Endothelial cell of umbilical vein (primary cell): ENCODE results near the gene ETV6. TPM values are rescaled to one million over a fixed set of nuclear protein-coding genes. Genes with fewer than 3 reads are reported as not detected.

ENCODE experiments used
- BruUV-seq: library from RNA; stranded (reverse); fragments of 400-500 nt; replicated peaks from 2 replicates; lab custom pipeline; 2021; lab: Mats Ljungman, UMichigan
- CTCF ChIA-PET: fragments of 300-600, 350-600 bp; sonication (Branson Sonifier 250); formaldehyde crosslinking; loops from one replicate; lab custom pipeline; 2021; ENCODE audit warnings: antibody characterized with exemption, inconsistent platforms; lab: Charles Lee
- POLR2A ChIA-PET: fragments of 300-600, 350-600 bp; sonication (Branson Sonifier 250); formaldehyde crosslinking; loops from one replicate; lab custom pipeline; 2021; ENCODE audit warnings: antibody characterized with exemption, inconsistent platforms; lab: Charles Lee
- DNase-seq: peaks from one replicate; pipeline ENCODE4 v3.0.0-alpha.2; 2011; ENCODE audit warnings: low read depth, low spot score
- FAIRE-seq: peaks from 2 replicates; lab custom pipeline; 2011; peaks lifted over from hg19 to GRCh38; lab: Jason Lieb, UNC
- H2AFZ ChIP-seq: 2 replicates; pipeline ENCODE4 v1.6.0; 2012; ENCODE audit warnings: low read depth, low read length, control low read depth, inconsistent platforms
- H3K27ac ChIP-seq: 2 replicates; pipeline ENCODE4 v1.5.1; 2011; ENCODE audit warnings: low read depth, mild to moderate bottlenecking, control low read depth, low read length, moderate library complexity; ENCODE audit not compliant: insufficient read depth
- H3K27me3 ChIP-seq, 2 experiments: 2 replicates each; pipeline versions ENCODE4 v1.6.0 to v1.6.1; 2011; ENCODE audit warnings: low read length in 2 of 2, mixed read lengths in 1 of 2; ENCODE audit not compliant: control insufficient read depth in 2 of 2, insufficient read depth in 2 of 2
- H3K36me3 ChIP-seq, 2 experiments: 2 replicates in 1 of 2; 3 replicates in 1 of 2; pipeline ENCODE4 v1.5.1; 2011; ENCODE audit warnings: low read length in 2 of 2, mild to moderate bottlenecking in 1 of 2, moderate library complexity in 1 of 2; ENCODE audit not compliant: control insufficient read depth in 2 of 2, insufficient read depth in 2 of 2; ENCODE audit errors: extremely low read depth in 1 of 2
- H3K4me1 ChIP-seq: 3 replicates; pipeline ENCODE4 v1.5.1; 2011; ENCODE audit warnings: mild to moderate bottlenecking, low read length; ENCODE audit not compliant: control insufficient read depth, insufficient read depth; ENCODE audit errors: extremely low read depth
- H3K4me2 ChIP-seq: 2 replicates; pipeline ENCODE4 v1.6.1; 2011; ENCODE audit warnings: low read length, control low read depth, mixed read lengths; ENCODE audit not compliant: insufficient read depth
- H3K4me3 ChIP-seq, 3 experiments: fragments of 200-600 bp in 1 of 3; sonication (generic), shearing (Covaris generic) in 1 of 3; replicated peaks in 1 of 3; 2 replicates each; pipeline ENCODE4 v1.5.1; 2011 to 2016; ENCODE audit warnings: control low read depth in 3 of 3, low read length in 3 of 3, mild to moderate bottlenecking in 2 of 3, inconsistent platforms in 1 of 3, low read depth in 1 of 3, moderate library complexity in 1 of 3; ENCODE audit not compliant: insufficient read depth in 1 of 3
- H3K79me2 ChIP-seq: 2 replicates; pipeline ENCODE4 v1.6.0; 2012; ENCODE audit warnings: low read length, inconsistent platforms; ENCODE audit not compliant: control insufficient read depth, insufficient read depth
- H3K9ac ChIP-seq: replicated peaks from 2 replicates; pipeline ENCODE3; 2011; ENCODE audit warnings: low read length, control low read depth; ENCODE audit not compliant: insufficient read depth; ENCODE audit errors: extremely low read depth
- H3K9me1 ChIP-seq: replicated peaks from 3 replicates; pipeline ENCODE4 v1.6.0; 2011; ENCODE audit warnings: mild to moderate bottlenecking, low read length; ENCODE audit not compliant: control insufficient read depth, insufficient read depth; ENCODE audit errors: extremely low read depth
- H3K9me3 ChIP-seq: replicated peaks from 2 replicates; pipeline ENCODE4 v1.5.1; 2012; ENCODE audit warnings: low read length, inconsistent platforms; ENCODE audit not compliant: control insufficient read depth, insufficient read depth
- H4K20me1 ChIP-seq: replicated peaks from 2 replicates; pipeline ENCODE3; 2011; ENCODE audit warnings: mild to moderate bottlenecking, low read length; ENCODE audit not compliant: control insufficient read depth, insufficient read depth; ENCODE audit errors: extremely low read depth
- EZH2 ChIP-seq: IDR thresholded peaks from 2 replicates; pipeline ENCODE4 v1.6.1; 2012; ENCODE audit warnings: borderline replicate concordance, low read depth, mild to moderate bottlenecking, moderate library complexity, low read length, inconsistent platforms; ENCODE audit not compliant: severe bottlenecking
- FOS ChIP-seq: IDR thresholded peaks from 2 replicates; pipeline ENCODE4 v1.6.1; 2011; ENCODE audit warnings: mild to moderate bottlenecking, low read length, moderate library complexity, borderline replicate concordance; ENCODE audit not compliant: insufficient read depth
- GATA2 ChIP-seq: IDR thresholded peaks from 2 replicates; pipeline ENCODE4 v1.7.0; 2011; ENCODE audit warnings: low read depth, mild to moderate bottlenecking, moderate library complexity, mixed read lengths, low read length; ENCODE audit not compliant: insufficient read length, insufficient read depth
- JUN ChIP-seq: IDR thresholded peaks from 2 replicates; pipeline ENCODE4 v1.6.1; 2011; ENCODE audit warnings: borderline replicate concordance, low read depth; ENCODE audit not compliant: insufficient read length, insufficient read depth
- MYC ChIP-seq: IDR thresholded peaks from one replicate; pipeline ENCODE4 v1.6.1; 2011; ENCODE audit warnings: mild to moderate bottlenecking, low read depth, low read length
- POLR2A ChIP-seq: IDR thresholded peaks from 2 replicates; pipeline ENCODE4 v1.6.1; 2012; ENCODE audit warnings: low read depth, mild to moderate bottlenecking, control low read depth, low read length
- POLR2AphosphoS5 ChIP-seq: IDR thresholded peaks from 2 replicates; pipeline ENCODE4 v1.6.1; 2012; ENCODE audit warnings: low read depth, mild to moderate bottlenecking, control low read depth, low read length, moderate library complexity; ENCODE audit not compliant: insufficient read depth
- dilution Hi-C: fragments of 300-500 bp; cut with MboI; formaldehyde crosslinking; loops from one replicate; pipeline ENCODE4 v1.15.0; 2019; ENCODE audit warnings: low sequenced_read_pairs; ENCODE audit not compliant: extremely low pct_ligation_motif_present
- intact Hi-C: fragments of 100-400 bp; cut with micrococcal nuclease; formaldehyde crosslinking; loops from one replicate; pipeline ENCODE4 v1.10.0; 2022
- polyA plus RNA-seq, 4 experiments: library from polyadenylated mRNA; depleted of rRNA in 3 of 4; stranded (reverse) in 3 of 4; unstranded in 1 of 4; fragments of >200 nt; gene quantifications; 2 replicates each; pipeline versions ENCODE4 v1.2.1 to v1.2.3, GENCODE V29; 2011 to 2012; ENCODE audit warnings: missing spikeins in 1 of 4
- total RNA-seq: library from RNA; stranded (reverse); gene quantifications from 2 replicates; pipeline ENCODE4 v1.2.3, GENCODE V29; 2021
- TF ChIP-seq, protein P1 (sequence below): IDR thresholded peaks from 2 replicates; pipeline ENCODE4 v1.6.1; 2011; ENCODE audit not compliant: insufficient read depth, insufficient read length
- TF ChIP-seq, protein P2 (sequence below), 2 donors: IDR thresholded peaks; 1 replicate in 1 of 2; 2 replicates in 1 of 2; pipeline ENCODE4 v1.5.1; 2011; ENCODE audit warnings: low read length in 2 of 2, mild to moderate bottlenecking in 2 of 2, moderate library complexity in 2 of 2, control low read depth in 1 of 2, inconsistent platforms in 1 of 2, low read depth in 1 of 2; ENCODE audit not compliant: insufficient read depth in 1 of 2; ENCODE audit errors: extremely low read depth in 1 of 2

The ETV6 gene
- total and polyA plus RNA-seq, 2 donors (not counting 3 experiments of a cell fraction or from before 2014, with no cell fraction given), result 15.9 to 57.1 TPM

DNA sequence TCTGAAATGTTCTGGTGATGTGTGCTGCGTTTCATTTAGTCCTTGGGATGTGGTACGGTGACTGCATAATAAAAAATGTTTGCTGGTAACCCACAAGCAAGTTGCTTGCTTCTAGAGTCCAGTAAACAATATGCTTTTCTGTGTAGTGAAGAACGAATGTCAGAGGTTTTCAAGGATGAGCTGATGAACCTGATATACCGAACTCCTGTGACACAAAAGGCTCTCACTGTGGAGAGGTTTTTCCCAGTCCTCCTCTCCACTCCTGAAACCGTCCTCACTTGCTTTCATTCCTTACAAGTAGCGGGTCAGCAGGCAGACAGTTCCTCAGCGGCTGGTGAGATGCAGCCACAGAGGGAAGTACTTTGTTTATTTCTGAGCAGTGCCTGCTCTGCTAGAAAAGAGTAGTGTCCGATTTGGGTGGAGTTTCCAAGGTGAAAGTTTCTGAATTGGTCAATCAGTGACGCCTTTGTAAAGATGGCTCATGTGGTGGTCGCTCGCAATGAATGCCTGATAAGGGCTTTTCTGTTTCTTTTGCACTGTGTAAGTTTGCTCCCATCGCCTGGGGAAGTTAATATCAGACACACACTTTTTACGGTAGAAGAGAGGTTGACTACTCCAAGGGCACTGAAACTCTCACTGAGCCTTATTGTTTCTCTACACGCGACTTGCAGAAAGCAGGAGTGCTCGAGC is 3.0 kb downstream of the ETV6 start:
- peak overlapping the region; percentile 99 for H3K4me2 ChIP-seq
- H3K9ac ChIP-seq, result peak overlapping the region; percentile 98
- FAIRE-seq, result peak; percentile 24
- DNase-seq, result peak; percentile 67
- peaks cover 6% of the 10 kb centered on the region for H4K20me1 ChIP-seq
- H3K36me3 ChIP-seq, result peaks cover 2% of the 10 kb centered on the region in 2 experiments
- intact Hi-C loops (loop anchor here (1.0 to 5.0 kb wide), 3 partner anchors 212 to 305 kb away; no protein-coding TSS in a partner anchor), dilution Hi-C loops (no loop called here)
- H2AFZ ChIP-seq, result no peak overlapping the region
- no TSS peak for BruUV-seq
- ChIA-PET POLR2A (no interaction called here), CTCF (interaction anchor here (1.1 to 1.4 kb wide), 2 partner anchors 11 to 380 kb away, joined by 3 to 4 read pairs; no protein-coding TSS in a partner anchor)
- no peaks in the 10 kb centered on the region for H3K27me3 ChIP-seq
- H3K9me3 ChIP-seq, result no peaks in the 10 kb centered on the region
- H3K27ac ChIP-seq, result peak overlapping the region; percentile 79
- peak overlapping the region; percentile 71 to 100 (median 92) for H3K4me3 ChIP-seq
- peaks cover 77% of the 10 kb centered on the region for H3K79me2 ChIP-seq
- H3K4me1 ChIP-seq, result peaks cover 30% of the 10 kb centered on the region
- H3K9me1 ChIP-seq, result no peaks in the 10 kb centered on the region
- no peak for TF ChIP-seq MYC
- no peak for TF ChIP-seq POLR2A
- TF ChIP-seq, protein P1, sequence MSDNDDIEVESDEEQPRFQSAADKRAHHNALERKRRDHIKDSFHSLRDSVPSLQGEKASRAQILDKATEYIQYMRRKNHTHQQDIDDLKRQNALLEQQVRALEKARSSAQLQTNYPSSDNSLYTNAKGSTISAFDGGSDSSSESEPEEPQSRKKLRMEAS, result no peak
- no peak for TF ChIP-seq JUN
- TF ChIP-seq POLR2AphosphoS5, result no peak
- no peak for TF ChIP-seq GATA2
- TF ChIP-seq EZH2, result no peak
- no peak for TF ChIP-seq FOS
- TF ChIP-seq, protein P2, sequence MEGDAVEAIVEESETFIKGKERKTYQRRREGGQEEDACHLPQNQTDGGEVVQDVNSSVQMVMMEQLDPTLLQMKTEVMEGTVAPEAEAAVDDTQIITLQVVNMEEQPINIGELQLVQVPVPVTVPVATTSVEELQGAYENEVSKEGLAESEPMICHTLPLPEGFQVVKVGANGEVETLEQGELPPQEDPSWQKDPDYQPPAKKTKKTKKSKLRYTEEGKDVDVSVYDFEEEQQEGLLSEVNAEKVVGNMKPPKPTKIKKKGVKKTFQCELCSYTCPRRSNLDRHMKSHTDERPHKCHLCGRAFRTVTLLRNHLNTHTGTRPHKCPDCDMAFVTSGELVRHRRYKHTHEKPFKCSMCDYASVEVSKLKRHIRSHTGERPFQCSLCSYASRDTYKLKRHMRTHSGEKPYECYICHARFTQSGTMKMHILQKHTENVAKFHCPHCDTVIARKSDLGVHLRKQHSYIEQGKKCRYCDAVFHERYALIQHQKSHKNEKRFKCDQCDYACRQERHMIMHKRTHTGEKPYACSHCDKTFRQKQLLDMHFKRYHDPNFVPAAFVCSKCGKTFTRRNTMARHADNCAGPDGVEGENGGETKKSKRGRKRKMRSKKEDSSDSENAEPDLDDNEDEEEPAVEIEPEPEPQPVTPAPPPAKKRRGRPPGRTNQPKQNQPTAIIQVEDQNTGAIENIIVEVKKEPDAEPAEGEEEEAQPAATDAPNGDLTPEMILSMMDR (IDR thresholded peaks at IDR 0.05; ENCODE audit: extremely low read depth in 1 of 2, insufficient read depth in 1 of 2, low read depth in 1 of 2, low read length in 2 of 2), result no peak
